Smooth muscle cell (in vitro differentiated cells): ENCODE data around the gene IFITM5. TPM values are rescaled to one million over a fixed set of nuclear protein-coding genes. Genes with fewer than 3 reads are reported as not detected.

ENCODE experiments used
- DNase-seq: peaks from one replicate; lab custom pipeline; 2025; ENCODE audit not compliant: unreplicated experiment; lab: John Stamatoyannopoulos, UW
- H2AFZ ChIP-seq: fragments of 200-600 bp; sonication (generic); 2 replicates; pipeline ENCODE4 v1.6.0; 2016; ENCODE audit warnings: antibody characterized with exemption, low read depth, mild to moderate bottlenecking
- H3F3A ChIP-seq: fragments of 200-600 bp; sonication (generic); 2 replicates; pipeline ENCODE4 v1.6.0; 2017; ENCODE audit warnings: antibody characterized with exemption, low read depth
- H3K27ac ChIP-seq: fragments of 200-600 bp; sonication (generic); 2 replicates; pipeline ENCODE4 v1.5.1; 2016; ENCODE audit warnings: low read depth, mild to moderate bottlenecking
- H3K27me3 ChIP-seq: fragments of 200-600 bp; sonication (generic); 2 replicates; pipeline ENCODE4 v1.6.1; 2016; ENCODE audit warnings: low read depth, mild to moderate bottlenecking
- H3K36me3 ChIP-seq: fragments of 200-600 bp; sonication (generic); 2 replicates; pipeline ENCODE4 v1.5.1; 2016; ENCODE audit warnings: low read depth
- H3K4me1 ChIP-seq: fragments of 200-600 bp; sonication (generic); 2 replicates; pipeline ENCODE4 v1.5.1; 2016; ENCODE audit warnings: low read depth
- H3K4me2 ChIP-seq: fragments of 200-600 bp; sonication (generic); 2 replicates; pipeline ENCODE4 v1.6.0; 2016; ENCODE audit warnings: mild to moderate bottlenecking
- H3K4me3 ChIP-seq: fragments of 200-600 bp; sonication (generic); 2 replicates; pipeline ENCODE4 v1.5.1; 2016; ENCODE audit warnings: mild to moderate bottlenecking
- H3K79me2 ChIP-seq: fragments of 200-600 bp; sonication (generic); 2 replicates; pipeline ENCODE4 v1.6.0; 2016; ENCODE audit warnings: low read depth, mild to moderate bottlenecking
- H3K9ac ChIP-seq: fragments of 200-600 bp; sonication (generic); 2 replicates; pipeline ENCODE4 v1.6.0; 2016; ENCODE audit warnings: low read depth
- H3K9me3 ChIP-seq: fragments of 200-600 bp; sonication (generic); replicated peaks from 2 replicates; pipeline ENCODE4 v1.5.1; 2016; ENCODE audit warnings: low read depth
- H4K20me1 ChIP-seq: fragments of 200-600 bp; sonication (generic); 2 replicates; pipeline ENCODE4 v1.6.0; 2016; ENCODE audit warnings: low read depth
- CTCF ChIP-seq: fragments of 200-600 bp; sonication (generic); IDR thresholded peaks from 2 replicates; pipeline ENCODE4 v1.5.1; 2017; ENCODE audit warnings: borderline replicate concordance, mild to moderate bottlenecking, antibody characterized with exemption; ENCODE audit not compliant: insufficient read depth, poor library complexity, severe bottlenecking
- WGBS: methylation state at CpG from one replicate; pipeline ENCODE4 v1.1.7; 2016; ENCODE audit warnings: low lambda C conversion rate; 5-methylcytosine and 5-hydroxymethylcytosine counted together
- polyA plus RNA-seq: library from polyadenylated mRNA; unstranded; fragments of >200 nt; fragmentation: Nextera tagmentation; extraction: Ambion mirVana; gene quantifications from 2 replicates; pipeline ENCODE4 v1.2.1, GENCODE V29; 2016
- total RNA-seq: library from RNA; depleted of rRNA; stranded (reverse); fragments of >200 nt; gene quantifications from 2 replicates; pipeline ENCODE4 v1.2.3, GENCODE V29; 2014

Gene IFITM5
- total and polyA plus RNA-seq, 2 experiments from 2014 or later: not detected

GRCh38 chr11:279040-279965, 20.0 kb downstream of the IFITM5 start:
- Histone ChIP-seq H2AFZ (no peak overlapping the region), H3K36me3 (no peaks in the 10 kb centered on the region), H3K9ac (no peak overlapping the region), H3K27me3 (peaks cover 7% of the 10 kb centered on the region), H4K20me1 (no peaks in the 10 kb centered on the region), H3K4me3 (no peak overlapping the region), H3K79me2 (no peaks in the 10 kb centered on the region), H3K4me2 (no peak overlapping the region), H3K27ac (no peak overlapping the region), H3F3A (no peaks in the 10 kb centered on the region), H3K9me3 (no peaks in the 10 kb centered on the region), H3K4me1 (no peaks in the 10 kb centered on the region)
- TF ChIP-seq CTCF: no peak
- no peak for DNase-seq
- WGBS: 86% methylated on average over 89 of the region's 97 CpGs

- 92% methylated on average over 21 of the region's 21 CpGs for WGBS
- Histone ChIP-seq H3K9me3 (no peaks in the 10 kb centered on the region), H3K4me2 (no peak within 1 kb of the TSS), H3K4me1 (no peaks in the 10 kb centered on the region), H3F3A (no peaks in the 10 kb centered on the region), H4K20me1 (no peaks in the 10 kb centered on the region), H3K4me3 (no peak within 1 kb of the TSS), H3K27me3 (peaks cover 7% of the 10 kb centered on the region), H2AFZ (no peak within 1 kb of the TSS), H3K36me3 (no peaks in the 10 kb centered on the region), H3K27ac (no peak within 1 kb of the TSS), H3K9ac (no peak within 1 kb of the TSS), H3K79me2 (no peaks in the 10 kb centered on the region)
- no peak for DNase-seq
- no peak for TF ChIP-seq CTCF
These were observed 21.1 kb downstream of the IFITM5 start, which contains the start of gene NLRP6 for GRCh38 chr11:278001-278951. Gene NLRP6 (plus strand): TSS chr11:278407. CDS start chr11:278570, 163 bp downstream.

- H3K4me1 ChIP-seq: no peaks in the 10 kb centered on the region
- H4K20me1 ChIP-seq: no peaks in the 10 kb centered on the region
- no peak for DNase-seq
- H3K9me3 ChIP-seq: no peaks in the 10 kb centered on the region
- no peak overlapping the region for H3K9ac ChIP-seq
- TF ChIP-seq CTCF: no peak
- H3K79me2 ChIP-seq: no peaks in the 10 kb centered on the region
- H3K4me3 ChIP-seq: no peak overlapping the region
- H3K27ac ChIP-seq: no peak overlapping the region
- H2AFZ ChIP-seq: no peak overlapping the region
- H3K4me2 ChIP-seq: no peak overlapping the region
- no peaks in the 10 kb centered on the region for H3K36me3 ChIP-seq
- peaks cover 4% of the 10 kb centered on the region for H3K27me3 ChIP-seq
- no peaks in the 10 kb centered on the region for H3F3A ChIP-seq
These were observed 23.1 kb downstream of the IFITM5 start for GRCh38 chr11:276219-276618.
